Astrocyte (in vitro differentiated cells and primary cell): Measurements from ENCODE around the gene VWF. TPM values are rescaled to one million over a fixed set of nuclear protein-coding genes. Genes with fewer than 3 reads are reported as not detected.

Source experiments
- DNase-seq: peaks from one replicate; pipeline ENCODE4 v3.0.0-alpha.2; 2010; ENCODE audit warnings: low read depth
- FAIRE-seq: peaks from 2 replicates; lab custom pipeline; 2011; peaks lifted over from hg19 to GRCh38; lab: Jason Lieb, UNC
- H2AFZ ChIP-seq: 2 replicates; pipeline ENCODE4 v1.6.0; 2012; ENCODE audit warnings: low read depth, low read length, inconsistent platforms
- H3K27ac ChIP-seq: 2 replicates; pipeline ENCODE4 v1.5.1; 2011; ENCODE audit warnings: low read depth, low read length, inconsistent platforms
- H3K27me3 ChIP-seq: 2 replicates; pipeline ENCODE4 v1.6.0; 2011; ENCODE audit warnings: low read length, inconsistent platforms; ENCODE audit not compliant: insufficient read depth
- H3K36me3 ChIP-seq: 2 replicates; pipeline ENCODE4 v1.5.1; 2011; ENCODE audit warnings: low read length, inconsistent platforms; ENCODE audit not compliant: insufficient read depth
- H3K4me1 ChIP-seq: 2 replicates; pipeline ENCODE4 v1.5.1; 2011; ENCODE audit warnings: low read length, inconsistent platforms; ENCODE audit not compliant: insufficient read depth
- H3K4me2 ChIP-seq: 2 replicates; pipeline ENCODE4 v1.6.0; 2012; ENCODE audit warnings: low read length, inconsistent platforms
- H3K4me3 ChIP-seq: 2 replicates; pipeline ENCODE4 v1.5.1; 2011; ENCODE audit warnings: low read depth, mild to moderate bottlenecking, low read length, inconsistent platforms; ENCODE audit not compliant: insufficient read depth
- H3K79me2 ChIP-seq: 2 replicates; pipeline ENCODE4 v1.6.0; 2012; ENCODE audit warnings: mild to moderate bottlenecking, low read length, inconsistent platforms; ENCODE audit not compliant: insufficient read depth
- H3K9ac ChIP-seq: 2 replicates; pipeline ENCODE4 v1.6.0; 2012; ENCODE audit warnings: mild to moderate bottlenecking, low read length, inconsistent platforms
- H3K9me3 ChIP-seq: 2 replicates; pipeline ENCODE4 v1.5.1; 2012; ENCODE audit warnings: low read depth, mild to moderate bottlenecking, low read length, inconsistent platforms; ENCODE audit not compliant: insufficient read depth
- H4K20me1 ChIP-seq: 2 replicates; pipeline ENCODE4 v1.6.0; 2012; ENCODE audit warnings: low read length, inconsistent platforms; ENCODE audit not compliant: insufficient read depth
- H3K27ac Mint-ChIP-seq: one replicate; pipeline ENCODE4 v1.8.0; 2021; ENCODE audit warnings: mild to moderate bottlenecking, mixed read lengths; ENCODE audit not compliant: unreplicated experiment
- H3K27me3 Mint-ChIP-seq: one replicate; pipeline ENCODE4 v1.8.0; 2021; ENCODE audit warnings: low read depth, mixed read lengths; ENCODE audit not compliant: unreplicated experiment
- H3K36me3 Mint-ChIP-seq: one replicate; pipeline ENCODE4 v1.8.0; 2021; ENCODE audit warnings: low read depth, mixed read lengths; ENCODE audit not compliant: unreplicated experiment
- H3K4me1 Mint-ChIP-seq: one replicate; pipeline ENCODE4 v1.8.0; 2021; ENCODE audit warnings: low read depth, mixed read lengths; ENCODE audit not compliant: unreplicated experiment
- H3K4me3 Mint-ChIP-seq: one replicate; pipeline ENCODE4 v1.8.0; 2021; ENCODE audit warnings: mild to moderate bottlenecking, moderate library complexity, mixed read lengths; ENCODE audit not compliant: unreplicated experiment
- H3K9me3 Mint-ChIP-seq: one replicate; pipeline ENCODE4 v1.8.0; 2021; ENCODE audit warnings: mild to moderate bottlenecking, mixed read lengths; ENCODE audit not compliant: unreplicated experiment
- EZH2 ChIP-seq: IDR thresholded peaks from 2 replicates; pipeline ENCODE4 v1.6.1; 2012; ENCODE audit warnings: mild to moderate bottlenecking, low read length, inconsistent platforms; ENCODE audit not compliant: insufficient read depth
- total RNA-seq: library from RNA; stranded (reverse); gene quantifications from 2 replicates; pipeline ENCODE4 v1.2.1, GENCODE V29; 2021
- TF ChIP-seq, protein P1 (sequence below): IDR thresholded peaks from 2 replicates; pipeline ENCODE4 v1.5.1; 2011; ENCODE audit warnings: low read depth, mild to moderate bottlenecking, inconsistent platforms, low read length, moderate library complexity; ENCODE audit not compliant: insufficient read depth

Gene VWF
- total RNA-seq, 1 donor from 2014 or later, result 0.23 TPM

GRCh38 chr12:5964913-5965900 lies 159.3 kb downstream of the VWF start:
- Histone ChIP-seq H3K79me2 (no peaks in the 10 kb centered on the region), H3K4me1 (no peaks in the 10 kb centered on the region), H3K9me3 (no peaks in the 10 kb centered on the region), H3K27me3 (peaks cover 8% of the 10 kb centered on the region), H4K20me1 (no peaks in the 10 kb centered on the region), H3K36me3 (no peaks in the 10 kb centered on the region), H3K4me3 (no peak overlapping the region), H3K27ac (no peak overlapping the region), H3K9ac (no peak overlapping the region), H2AFZ (no peak overlapping the region), H3K4me2 (no peak overlapping the region)
- Mint-ChIP-seq H3K4me1 (peaks cover 6% of the 10 kb centered on the region), H3K9me3 (no peaks in the 10 kb centered on the region), H3K27me3 (peaks cover 18% of the 10 kb centered on the region), H3K27ac (no peak overlapping the region), H3K4me3 (no peak overlapping the region), H3K36me3 (no peaks in the 10 kb centered on the region)
- no peak for TF ChIP-seq EZH2
- TF ChIP-seq, protein P1, sequence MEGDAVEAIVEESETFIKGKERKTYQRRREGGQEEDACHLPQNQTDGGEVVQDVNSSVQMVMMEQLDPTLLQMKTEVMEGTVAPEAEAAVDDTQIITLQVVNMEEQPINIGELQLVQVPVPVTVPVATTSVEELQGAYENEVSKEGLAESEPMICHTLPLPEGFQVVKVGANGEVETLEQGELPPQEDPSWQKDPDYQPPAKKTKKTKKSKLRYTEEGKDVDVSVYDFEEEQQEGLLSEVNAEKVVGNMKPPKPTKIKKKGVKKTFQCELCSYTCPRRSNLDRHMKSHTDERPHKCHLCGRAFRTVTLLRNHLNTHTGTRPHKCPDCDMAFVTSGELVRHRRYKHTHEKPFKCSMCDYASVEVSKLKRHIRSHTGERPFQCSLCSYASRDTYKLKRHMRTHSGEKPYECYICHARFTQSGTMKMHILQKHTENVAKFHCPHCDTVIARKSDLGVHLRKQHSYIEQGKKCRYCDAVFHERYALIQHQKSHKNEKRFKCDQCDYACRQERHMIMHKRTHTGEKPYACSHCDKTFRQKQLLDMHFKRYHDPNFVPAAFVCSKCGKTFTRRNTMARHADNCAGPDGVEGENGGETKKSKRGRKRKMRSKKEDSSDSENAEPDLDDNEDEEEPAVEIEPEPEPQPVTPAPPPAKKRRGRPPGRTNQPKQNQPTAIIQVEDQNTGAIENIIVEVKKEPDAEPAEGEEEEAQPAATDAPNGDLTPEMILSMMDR, result no peak
- DNase-seq (no peak), FAIRE-seq (no peak)

- H3K27ac Mint-ChIP-seq, result no peak overlapping the region
- H3K36me3 Mint-ChIP-seq, result no peaks in the 10 kb centered on the region
- H3K9ac ChIP-seq, result no peak overlapping the region
- H3K4me1 ChIP-seq, result no peaks in the 10 kb centered on the region
- no peaks in the 10 kb centered on the region for H3K79me2 ChIP-seq
- H3K4me1 Mint-ChIP-seq, result peaks cover 6% of the 10 kb centered on the region
- no peak overlapping the region for H3K4me3 ChIP-seq
- peaks cover 8% of the 10 kb centered on the region for H3K27me3 ChIP-seq
- no peaks in the 10 kb centered on the region for H3K9me3 ChIP-seq
- no peaks in the 10 kb centered on the region for H3K36me3 ChIP-seq
- H2AFZ ChIP-seq, result no peak overlapping the region
- H3K9me3 Mint-ChIP-seq, result no peaks in the 10 kb centered on the region
- TF ChIP-seq EZH2, result no peak
- TF ChIP-seq, protein P1, result no peak
- H3K27me3 Mint-ChIP-seq, result peaks cover 13% of the 10 kb centered on the region
- H3K4me3 Mint-ChIP-seq, result no peak overlapping the region
- H3K4me2 ChIP-seq, result no peak overlapping the region
- FAIRE-seq (no peak), DNase-seq (no peak)
- H4K20me1 ChIP-seq, result no peaks in the 10 kb centered on the region
- no peak overlapping the region for H3K27ac ChIP-seq
These were observed 161.0 kb downstream of the VWF start for GRCh38 chr12:5963515-5963914.

DNA sequence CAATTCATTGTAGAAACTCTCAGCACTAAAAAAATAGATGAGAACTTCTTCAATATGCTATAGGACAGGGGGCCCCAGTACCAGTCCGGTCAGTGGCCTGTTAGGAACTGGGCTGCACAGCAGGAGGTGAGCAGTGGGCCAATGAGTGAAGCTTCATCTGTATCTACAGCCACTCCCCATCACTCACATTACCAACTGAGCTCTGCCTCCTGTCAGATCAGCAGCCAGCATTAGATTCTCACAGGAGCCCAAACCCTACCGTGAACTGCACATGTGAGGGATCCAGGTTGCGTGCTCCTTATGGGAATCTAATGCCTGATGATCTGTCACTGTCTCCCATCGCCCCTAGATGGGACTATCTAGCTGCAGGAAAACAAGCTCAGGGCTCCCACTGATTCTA lies 163.7 kb downstream of the VWF start:
- TF ChIP-seq EZH2, result no peak
- TF ChIP-seq, protein P1, result no peak
- no peak overlapping the region for H3K4me3 ChIP-seq
- Mint-ChIP-seq H3K4me3 (no peak overlapping the region), H3K27me3 (peaks cover 12% of the 10 kb centered on the region), H3K27ac (no peak overlapping the region), H3K4me1 (peaks cover 6% of the 10 kb centered on the region), H3K36me3 (no peaks in the 10 kb centered on the region), H3K9me3 (no peaks in the 10 kb centered on the region)
- H3K4me1 ChIP-seq, result no peaks in the 10 kb centered on the region
- no peaks in the 10 kb centered on the region for H3K79me2 ChIP-seq
- H3K9me3 ChIP-seq, result no peaks in the 10 kb centered on the region
- no peaks in the 10 kb centered on the region for H3K36me3 ChIP-seq
- H3K9ac ChIP-seq, result no peak overlapping the region
- DNase-seq (no peak), FAIRE-seq (no peak)
- H2AFZ ChIP-seq, result no peak overlapping the region
- H3K4me2 ChIP-seq, result no peak overlapping the region
- H3K27me3 ChIP-seq, result peaks cover 8% of the 10 kb centered on the region
- H3K27ac ChIP-seq, result no peak overlapping the region
- H4K20me1 ChIP-seq, result no peaks in the 10 kb centered on the region
